SK-N-SH (cell line): Measurements from ENCODE around the gene ITGAV. TPM values are rescaled to one million over a fixed set of nuclear protein-coding genes. Genes with fewer than 3 reads are reported as not detected.

ENCODE experiments used
- CTCF ChIA-PET: fragments of 300-600, 350-600 bp; formaldehyde crosslinking; extraction: SDS; loops from one replicate; lab custom pipeline; 2021; lab: Yijun Ruan, JAX
- POLR2A ChIA-PET: fragments of 350-600 bp; sonication (Branson Sonifier 250); formaldehyde crosslinking; extraction: SDS; loops from one replicate; lab custom pipeline; 2020; ENCODE audit warnings: antibody characterized with exemption, inconsistent platforms; lab: Yijun Ruan, JAX
- DNase-seq: peaks from one replicate; pipeline ENCODE4 v3.0.0; 2012
- H2AFZ ChIP-seq: fragments of 200-600 bp; sonication (generic); 2 replicates; pipeline ENCODE4 v1.8.1; 2016; ENCODE audit warnings: antibody characterized with exemption, mild to moderate bottlenecking, low read depth
- H3F3A ChIP-seq: fragments of 200-600 bp; sonication (generic); replicated peaks from 2 replicates; pipeline ENCODE3; 2016; ENCODE audit warnings: antibody characterized with exemption, mild to moderate bottlenecking; ENCODE audit not compliant: insufficient read depth
- H3K27ac ChIP-seq, 2 experiments: fragments of 200-500 bp in 1 of 2; fragments of 200-600 bp in 1 of 2; sonication (Bioruptor generic) in 1 of 2; sonication (generic), shearing (Covaris generic) in 1 of 2; 2 replicates each; pipeline versions ENCODE4 v1.5.1 to v1.6.1; 2014 to 2016; ENCODE audit warnings: low read depth in 2 of 2, inconsistent platforms in 1 of 2, low read length in 1 of 2, mild to moderate bottlenecking in 1 of 2, mixed read lengths in 1 of 2
- H3K27me3 ChIP-seq: fragments of 200-600 bp; sonication (generic), shearing (Covaris generic); 2 replicates; pipeline ENCODE4 v1.6.1; 2016; ENCODE audit warnings: mixed run types; ENCODE audit not compliant: insufficient read depth
- H3K36me3 ChIP-seq, 2 experiments: fragments of 200-500 bp in 1 of 2; fragments of 200-600 bp in 1 of 2; sonication (Bioruptor generic) in 1 of 2; sonication (generic) in 1 of 2; replicated peaks in 1 of 2; 2 replicates each; pipeline versions ENCODE3 to v1.5.1; 2014 to 2016; ENCODE audit warnings: low read length in 1 of 2, mild to moderate bottlenecking in 1 of 2; ENCODE audit not compliant: insufficient read depth in 2 of 2, control insufficient read depth in 1 of 2
- H3K4me1 ChIP-seq, 2 experiments: fragments of 200-500 bp in 1 of 2; fragments of 200-600 bp in 1 of 2; sonication (Bioruptor generic) in 1 of 2; sonication (generic), shearing (Covaris generic) in 1 of 2; 2 replicates each; pipeline versions ENCODE4 v1.5.1 to v1.6.1; 2014 to 2016; ENCODE audit warnings: low read depth in 1 of 2, low read length in 1 of 2, mixed run types in 1 of 2; ENCODE audit not compliant: insufficient read depth in 2 of 2, control insufficient read depth in 1 of 2
- H3K4me2 ChIP-seq: fragments of 200-600 bp; sonication (generic), shearing (Covaris generic); 2 replicates; pipeline ENCODE4 v1.6.1; 2017; ENCODE audit warnings: mixed run types
- H3K4me3 ChIP-seq, 2 experiments: fragments of 200-500 bp in 1 of 2; fragments of 200-600 bp in 1 of 2; sonication (Bioruptor generic) in 1 of 2; sonication (generic), shearing (Covaris generic) in 1 of 2; 2 replicates each; pipeline versions ENCODE4 v1.5.1 to v1.8.1; 2014 to 2016; ENCODE audit warnings: low read depth in 2 of 2, inconsistent platforms in 1 of 2, low read length in 1 of 2, mild to moderate bottlenecking in 1 of 2, mixed read lengths in 1 of 2, moderate library complexity in 1 of 2
- H3K79me2 ChIP-seq: fragments of 200-600 bp; sonication (generic); 2 replicates; pipeline ENCODE4 v1.8.1; 2017; ENCODE audit warnings: mild to moderate bottlenecking; ENCODE audit not compliant: insufficient read depth
- H3K9ac ChIP-seq: fragments of 200-600 bp; sonication (generic); 2 replicates; pipeline ENCODE4 v1.6.1; 2017; ENCODE audit warnings: mixed run types
- H3K9me2 ChIP-seq: fragments of 200-600 bp; sonication (generic); 2 replicates; pipeline ENCODE4 v1.6.1; 2017; ENCODE audit warnings: mixed run types
- H3K9me3 ChIP-seq: fragments of 200-600 bp; sonication (generic); 2 replicates; pipeline ENCODE4 v1.6.1; 2017; ENCODE audit warnings: mixed run types, mild to moderate bottlenecking, moderate library complexity
- H4K20me1 ChIP-seq: fragments of 200-600 bp; sonication (generic); 2 replicates; pipeline ENCODE4 v1.6.1; 2017; ENCODE audit warnings: mild to moderate bottlenecking, mixed run types; ENCODE audit not compliant: insufficient read depth
- CHD2 ChIP-seq: fragments of 150-350 bp; IDR thresholded peaks from 2 replicates; pipeline ENCODE4 v1.6.1; 2018; ENCODE audit warnings: low read length; ENCODE audit not compliant: partially characterized antibody
- FOSL2 ChIP-seq: IDR thresholded peaks from 2 replicates; pipeline ENCODE4 v1.4.0; 2012; ENCODE audit warnings: low read depth, mild to moderate bottlenecking, moderate library complexity, borderline replicate concordance
- FOXJ3 ChIP-seq: sonication (generic); formaldehyde crosslinking; IDR thresholded peaks from 2 replicates; pipeline ENCODE4 v1.5.1; 2020; ENCODE audit warnings: mild to moderate bottlenecking, missing genetic modification reagents
- FOXM1 ChIP-seq: IDR thresholded peaks from 2 replicates; pipeline ENCODE4 v1.4.0; 2012; ENCODE audit warnings: low read depth, mild to moderate bottlenecking
- JUND ChIP-seq: IDR thresholded peaks from 2 replicates; pipeline ENCODE4 v1.4.0; 2012
- MEF2A ChIP-seq: IDR thresholded peaks from 2 replicates; pipeline ENCODE4 v1.4.0; 2012; ENCODE audit warnings: low read depth, borderline replicate concordance
- MXI1 ChIP-seq: IDR thresholded peaks from 2 replicates; pipeline ENCODE4 v1.6.1; 2012; ENCODE audit warnings: mild to moderate bottlenecking, low read depth, low read length, improper control_type of control experiment
- NFIC ChIP-seq: IDR thresholded peaks from 2 replicates; pipeline ENCODE4 v1.4.0; 2012; ENCODE audit warnings: borderline replicate concordance
- NRF1 ChIP-seq: IDR thresholded peaks from 2 replicates; pipeline ENCODE4 v1.6.1; 2012; ENCODE audit warnings: low read depth, mild to moderate bottlenecking, low read length
- POLR2AphosphoS5 ChIP-seq: IDR thresholded peaks from 2 replicates; pipeline ENCODE4 v1.6.1; 2012; ENCODE audit warnings: low read depth, low read length
- RAD21 ChIP-seq: IDR thresholded peaks from 2 replicates; pipeline ENCODE4 v1.6.1; 2012; ENCODE audit warnings: mild to moderate bottlenecking, low read length
- RCOR1 ChIP-seq: fragments of 150-350 bp; IDR thresholded peaks from 2 replicates; pipeline ENCODE4 v1.6.1; 2017; ENCODE audit warnings: antibody characterized with exemption, low read length
- SIN3A ChIP-seq: IDR thresholded peaks from 2 replicates; pipeline ENCODE4 v1.6.1; 2012; ENCODE audit warnings: low read depth, mild to moderate bottlenecking, low read length, moderate library complexity, borderline replicate concordance
- SMC3 ChIP-seq: IDR thresholded peaks from 2 replicates; pipeline ENCODE4 v1.6.1; 2012; ENCODE audit warnings: low read depth, low read length, improper control_type of control experiment
- TAF1 ChIP-seq: IDR thresholded peaks from 2 replicates; pipeline ENCODE4 v1.6.1; 2012; ENCODE audit warnings: low read depth, mild to moderate bottlenecking, low read length, moderate library complexity, borderline replicate concordance
- TEAD4 ChIP-seq: IDR thresholded peaks from 2 replicates; pipeline ENCODE4 v1.4.0; 2012; ENCODE audit warnings: mild to moderate bottlenecking, borderline replicate concordance; ENCODE audit not compliant: insufficient read depth
- WGBS: methylation state at CpG from one replicate; pipeline ENCODE4 v1.1.6; 2017; ENCODE audit warnings: low lambda C conversion rate; 5-methylcytosine and 5-hydroxymethylcytosine counted together
- polyA plus RNA-seq, 3 experiments: library from polyadenylated mRNA; depleted of rRNA; stranded (reverse); fragments of >200 nt; gene quantifications; 2 replicates each; pipeline ENCODE4 v1.2.3, GENCODE V29; 2012
- TF ChIP-seq, protein P1 (sequence below): IDR thresholded peaks from 2 replicates; pipeline ENCODE4 v1.4.0; 2012; ENCODE audit warnings: low read depth, borderline replicate concordance
- TF ChIP-seq, protein P2 (sequence below): fragments of 150-350 bp; IDR thresholded peaks from 2 replicates; pipeline ENCODE4 v1.6.1; 2017; ENCODE audit warnings: antibody characterized with exemption, low read length, low read depth, borderline replicate concordance
- TF ChIP-seq, protein P3 (sequence below): fragments of 150-350 bp; IDR thresholded peaks from 2 replicates; pipeline ENCODE4 v1.6.1; 2016; ENCODE audit warnings: mild to moderate bottlenecking, low read depth, low read length

The ITGAV gene
- polyA plus RNA-seq, 1 of the 3 experiments (the other 2 are of a cell fraction) = 24.3 TPM

DNA sequence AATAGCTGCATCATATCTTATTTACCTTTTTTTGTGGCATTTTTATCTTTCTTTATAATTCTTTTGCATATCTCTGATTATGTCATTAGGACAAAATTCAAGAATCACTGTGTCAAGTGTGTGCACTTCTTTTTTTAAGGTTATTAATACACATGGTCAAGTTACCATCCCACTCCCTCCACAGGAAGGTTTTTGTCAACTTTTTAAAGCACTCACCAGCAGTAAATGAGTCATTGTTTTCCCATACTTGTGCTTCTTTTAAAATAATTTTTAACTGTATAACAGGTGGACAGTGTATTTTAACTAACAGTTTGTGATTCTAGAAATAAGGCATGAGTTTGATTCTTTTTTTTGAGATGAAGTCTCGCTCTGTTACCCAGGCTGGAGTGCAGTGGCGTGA, 58.3 kb downstream of the ITGAV start:
- Histone ChIP-seq H2AFZ (no peak overlapping the region), H3K79me2 (no peaks in the 10 kb centered on the region), H3K9me2 (no peaks in the 10 kb centered on the region), H4K20me1 (no peaks in the 10 kb centered on the region), H3K4me2 (no peak overlapping the region), H3K9me3 (no peaks in the 10 kb centered on the region), H3K4me1 (no peaks in the 10 kb centered on the region; a peak in 1 of 4 replicates), H3K4me3 (no peak overlapping the region), H3K9ac (no peak overlapping the region), H3K27me3 (no peaks in the 10 kb centered on the region), H3K27ac (no peak overlapping the region), H3K36me3 (peaks cover 23 to 64% of the 10 kb centered on the region in 2 experiments), H3F3A (peaks cover 7% of the 10 kb centered on the region)
- no peak for TF ChIP-seq FOXM1
- no peak for TF ChIP-seq SMC3
- TF ChIP-seq, protein P1, sequence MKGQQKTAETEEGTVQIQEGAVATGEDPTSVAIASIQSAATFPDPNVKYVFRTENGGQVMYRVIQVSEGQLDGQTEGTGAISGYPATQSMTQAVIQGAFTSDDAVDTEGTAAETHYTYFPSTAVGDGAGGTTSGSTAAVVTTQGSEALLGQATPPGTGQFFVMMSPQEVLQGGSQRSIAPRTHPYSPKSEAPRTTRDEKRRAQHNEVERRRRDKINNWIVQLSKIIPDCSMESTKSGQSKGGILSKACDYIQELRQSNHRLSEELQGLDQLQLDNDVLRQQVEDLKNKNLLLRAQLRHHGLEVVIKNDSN = no peak
- no peak for TF ChIP-seq NFIC
- TF ChIP-seq FOSL2 = no peak
- TF ChIP-seq RCOR1 = no peak
- no peak for TF ChIP-seq RAD21
- TF ChIP-seq MEF2A = no peak
- TF ChIP-seq TAF1 = no peak
- no peak for TF ChIP-seq MXI1
- TF ChIP-seq CHD2 = no peak
- TF ChIP-seq, protein P2, sequence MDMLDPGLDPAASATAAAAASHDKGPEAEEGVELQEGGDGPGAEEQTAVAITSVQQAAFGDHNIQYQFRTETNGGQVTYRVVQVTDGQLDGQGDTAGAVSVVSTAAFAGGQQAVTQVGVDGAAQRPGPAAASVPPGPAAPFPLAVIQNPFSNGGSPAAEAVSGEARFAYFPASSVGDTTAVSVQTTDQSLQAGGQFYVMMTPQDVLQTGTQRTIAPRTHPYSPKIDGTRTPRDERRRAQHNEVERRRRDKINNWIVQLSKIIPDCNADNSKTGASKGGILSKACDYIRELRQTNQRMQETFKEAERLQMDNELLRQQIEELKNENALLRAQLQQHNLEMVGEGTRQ = no peak
- no peak for TF ChIP-seq SIN3A
- no peak for TF ChIP-seq NRF1
- no peak for TF ChIP-seq POLR2AphosphoS5
- CTCF ChIA-PET = interaction anchor here (1.4 to 2.0 kb wide), 2 partner anchors 144 to 145 kb away, joined by 6 to 7 read pairs; no protein-coding TSS in a partner anchor
- 85% methylated on average over 2 of the region's 2 CpGs for WGBS
- DNase-seq = no peak
- POLR2A ChIA-PET = no interaction called here

DNA sequence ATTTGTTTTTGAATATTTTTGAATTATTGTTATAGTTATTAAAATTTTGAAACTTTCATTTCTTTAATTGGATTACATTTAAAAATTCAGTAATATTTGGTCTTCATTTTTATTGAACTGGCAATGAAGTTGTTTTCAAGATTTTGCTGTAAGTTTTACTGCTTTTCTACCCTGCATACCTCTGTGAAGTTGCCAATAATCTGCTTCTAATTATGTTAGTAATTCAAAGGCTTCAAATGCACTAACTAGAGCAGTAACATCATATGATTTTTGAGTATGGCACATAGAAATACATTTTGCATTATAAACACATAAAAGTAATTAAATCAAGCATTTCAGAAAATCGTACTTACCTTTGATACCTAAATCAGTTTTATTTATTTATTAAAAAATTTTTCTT, 63.7 kb downstream of the ITGAV start:
- no peak overlapping the region for H3K9ac ChIP-seq

More for the DNA sequence above, 63.7 kb downstream of the ITGAV start:
- TF ChIP-seq, protein P3, sequence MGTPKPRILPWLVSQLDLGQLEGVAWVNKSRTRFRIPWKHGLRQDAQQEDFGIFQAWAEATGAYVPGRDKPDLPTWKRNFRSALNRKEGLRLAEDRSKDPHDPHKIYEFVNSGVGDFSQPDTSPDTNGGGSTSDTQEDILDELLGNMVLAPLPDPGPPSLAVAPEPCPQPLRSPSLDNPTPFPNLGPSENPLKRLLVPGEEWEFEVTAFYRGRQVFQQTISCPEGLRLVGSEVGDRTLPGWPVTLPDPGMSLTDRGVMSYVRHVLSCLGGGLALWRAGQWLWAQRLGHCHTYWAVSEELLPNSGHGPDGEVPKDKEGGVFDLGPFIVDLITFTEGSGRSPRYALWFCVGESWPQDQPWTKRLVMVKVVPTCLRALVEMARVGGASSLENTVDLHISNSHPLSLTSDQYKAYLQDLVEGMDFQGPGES = no peak
- no peak for TF ChIP-seq POLR2AphosphoS5
- no peak for TF ChIP-seq FOXJ3 (CRISPR knock-in tag)
- no peak for TF ChIP-seq JUND
- TF ChIP-seq TEAD4 = no peak
- WGBS = 88% methylated on average over 1 of the region's 1 CpG
- H3K4me1 ChIP-seq = no peaks in the 10 kb centered on the region; a peak in 1 of 4 replicates
- no peak overlapping the region for H3K4me2 ChIP-seq
- no peaks in the 10 kb centered on the region for H3K27me3 ChIP-seq
- no peak overlapping the region for H2AFZ ChIP-seq
- ChIA-PET POLR2A (no interaction called here), CTCF (no interaction called here)
- no peak overlapping the region for H3K4me3 ChIP-seq
- no peaks in the 10 kb centered on the region for H3K79me2 ChIP-seq
- H3K36me3 ChIP-seq = peaks cover 50 to 77% of the 10 kb centered on the region in 2 experiments
- H3K9me2 ChIP-seq = no peaks in the 10 kb centered on the region
- no peaks in the 10 kb centered on the region for H3K9me3 ChIP-seq
- no peak overlapping the region for H3K27ac ChIP-seq
- H4K20me1 ChIP-seq = no peaks in the 10 kb centered on the region
- DNase-seq = no peak
- H3F3A ChIP-seq = peaks cover 8% of the 10 kb centered on the region
